Stimulated activated CD4-positive, alpha-beta T cell treated with anti-CD3 and anti-CD28 coated beads, TNF-alpha, amount 100 ng/mL, for 48 hours (primary cell): ENCODE measurements around the gene GALP.
"Not testable (repeated sequence)": the region's sequence is repeated elsewhere in the genome, so short reads cannot be mapped to it uniquely, and the experiment has no call there.

Source experiments
- DNase-seq, 3 donors: peaks; one replicate each; pipeline ENCODE4 v3.0.0-alpha.2; 2020; ENCODE audit warnings: low read depth in 3 of 3

GALP gene

GRCh38 chr19:56148096-56148495 lies 27.7 kb upstream of the GALP start:
- no peak for DNase-seq

- DNase-seq, result not testable (repeated sequence)
Measured at GRCh38 chr19:56148955-56149655, 26.7 kb upstream of the GALP start.

- DNase-seq, result no peak
Measured at GRCh38 chr19:56149656-56150038, 26.2 kb upstream of the GALP start.

GRCh38 chr19:56150358-56150757 lies 25.4 kb upstream of the GALP start:
- DNase-seq, result no peak

- DNase-seq, result no peak
Measured at GRCh38 chr19:56152644-56153043, 23.2 kb upstream of the GALP start.

- no peak for DNase-seq
Measured at GRCh38 chr19:56153507-56153906, 22.3 kb upstream of the GALP start.

GRCh38 chr19:56155124-56155687 lies 20.6 kb upstream of the GALP start:
- DNase-seq, result no peak

- DNase-seq, result no peak
Measured at GRCh38 chr19:56156768-56157167, 19.0 kb upstream of the GALP start.

- no peak for DNase-seq
Measured at GRCh38 chr19:56158170-56158757, 17.5 kb upstream of the GALP start.

GRCh38 chr19:56159009-56159559 lies 16.7 kb upstream of the GALP start:
- no peak for DNase-seq

- DNase-seq, result no peak
Measured at GRCh38 chr19:56159622-56160271, 16.1 kb upstream of the GALP start.

- no peak for DNase-seq
Measured at GRCh38 chr19:56161534-56161933, 14.3 kb upstream of the GALP start.

GRCh38 chr19:56162258-56162657 lies 13.6 kb upstream of the GALP start:
- DNase-seq, result peak in 1 of 3 donors; percentile 29

GRCh38 chr19:56163097-56163496 lies 12.7 kb upstream of the GALP start:
- no peak for DNase-seq

- no peak for DNase-seq
Measured at GRCh38 chr19:56167064-56167578, 8.7 kb upstream of the GALP start.

- DNase-seq, result no peak
Measured at GRCh38 chr19:56170261-56170660, 5.5 kb upstream of the GALP start.

- DNase-seq, result no peak
Measured at GRCh38 chr19:56174086-56174485, 1.7 kb upstream of the GALP start.

- no peak for DNase-seq
Measured at GRCh38 chr19:56174550-56174949, 1.3 kb upstream of the GALP start.

GRCh38 chr19:56176310-56176709 lies 502 bp downstream of the GALP start:
- not testable (repeated sequence) for DNase-seq

- no peak for DNase-seq
Measured at GRCh38 chr19:56176881-56177280, 1.1 kb downstream of the GALP start.

GRCh38 chr19:56177564-56178243 lies 1.9 kb downstream of the GALP start:
- no peak for DNase-seq

- no peak for DNase-seq
Measured at GRCh38 chr19:56189785-56190184, 14.0 kb downstream of the GALP start.
